Upper lobe of right lung (tissue), 1 donor: ENCODE measurements around the gene TMEM176A. TPM values are rescaled to one million over a fixed set of nuclear protein-coding genes. Genes with fewer than 3 reads are reported as not detected.

Experiments used
- ATAC-seq: fragments of 200-7000 bp; cut with Tn5 transposase; one replicate; pipeline ENCODE4 v1.9.1; 2020; ENCODE audit warnings: mild to moderate bottlenecking, moderate library complexity
- DNase-seq: peaks from one replicate; pipeline ENCODE4 v3.0.0-alpha.2; 2020
- H3K27ac ChIP-seq: fragments of 200-600 bp; one replicate; pipeline ENCODE4 v1.8.0; 2022
- H3K27me3 ChIP-seq: fragments of 200-600 bp; one replicate; pipeline ENCODE4 v1.8.0; 2022; ENCODE audit warnings: mild to moderate bottlenecking
- H3K36me3 ChIP-seq: fragments of 200-600 bp; one replicate; pipeline ENCODE4 v1.8.0; 2022
- H3K4me1 ChIP-seq: fragments of 200-600 bp; one replicate; pipeline ENCODE4 v1.8.0; 2022
- H3K4me3 ChIP-seq: fragments of 200-600 bp; one replicate; pipeline ENCODE4 v1.8.0; 2022; ENCODE audit warnings: mild to moderate bottlenecking
- H3K9me3 ChIP-seq: fragments of 200-600 bp; one replicate; pipeline ENCODE4 v1.8.0; 2022
- intact Hi-C: fragments of 100-400 bp; cut with DNase I; formaldehyde crosslinking; loops from one replicate; pipeline ENCODE4 v1.11.0; 2022
- total RNA-seq: library from RNA; stranded (reverse); fragmentation: NEBNext Ultra II Directional; extraction: Animal tissue kit (Norgen Biotek cat#: 25700); gene quantifications from one replicate; pipeline ENCODE4 v1.2.1, GENCODE V29; 2021
- TF ChIP-seq, protein P1 (sequence below): fragments of 200-600 bp; IDR thresholded peaks from one replicate; pipeline ENCODE4 v1.8.0; 2022; ENCODE audit warnings: antibody characterized with exemption
- donor health status: DM: no; HTN: yes; CAD: no; lungs with severe emphysema.

Gene TMEM176A
- total RNA-seq, 1 donor from 2014 or later = 63.7 TPM

DNA sequence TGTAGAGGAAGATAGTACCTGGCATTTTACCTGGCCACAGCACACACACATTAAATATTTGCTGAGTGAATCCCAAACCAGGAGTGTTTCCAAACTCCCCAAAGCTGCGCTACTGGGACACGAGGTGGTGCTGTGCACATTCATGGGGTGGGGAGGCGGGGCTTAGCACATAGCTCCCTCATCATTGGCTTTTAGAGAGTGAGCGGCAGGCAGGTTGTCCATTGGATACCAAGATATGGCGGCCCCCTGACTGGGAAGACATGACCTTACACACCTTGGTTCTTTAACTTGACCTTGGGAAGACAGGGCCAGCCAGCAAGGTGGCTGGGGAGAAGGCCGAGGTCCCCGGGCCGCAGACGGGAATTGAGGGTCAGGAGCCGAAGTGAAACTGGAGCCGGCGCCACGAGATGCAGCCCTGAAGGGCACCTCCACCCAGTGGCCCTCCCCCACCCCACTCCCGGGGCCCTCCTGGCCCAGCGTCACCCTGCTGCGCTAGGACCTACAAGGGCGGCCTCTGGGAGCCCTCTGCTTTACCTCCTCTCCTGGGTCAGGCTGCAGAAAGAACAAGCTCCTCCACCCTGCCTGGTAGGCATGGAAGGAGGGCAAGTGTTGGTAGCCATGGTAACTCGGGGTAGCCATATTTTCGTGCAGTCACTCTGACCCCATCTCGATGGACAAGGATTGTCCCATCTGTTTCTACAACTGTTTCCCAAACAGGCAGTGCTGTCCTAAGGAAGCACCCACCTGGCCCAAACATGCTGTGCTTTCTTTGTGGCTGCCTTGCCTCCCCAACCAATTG is 24.0 kb downstream of the TMEM176A start:
- TF ChIP-seq, protein P1, sequence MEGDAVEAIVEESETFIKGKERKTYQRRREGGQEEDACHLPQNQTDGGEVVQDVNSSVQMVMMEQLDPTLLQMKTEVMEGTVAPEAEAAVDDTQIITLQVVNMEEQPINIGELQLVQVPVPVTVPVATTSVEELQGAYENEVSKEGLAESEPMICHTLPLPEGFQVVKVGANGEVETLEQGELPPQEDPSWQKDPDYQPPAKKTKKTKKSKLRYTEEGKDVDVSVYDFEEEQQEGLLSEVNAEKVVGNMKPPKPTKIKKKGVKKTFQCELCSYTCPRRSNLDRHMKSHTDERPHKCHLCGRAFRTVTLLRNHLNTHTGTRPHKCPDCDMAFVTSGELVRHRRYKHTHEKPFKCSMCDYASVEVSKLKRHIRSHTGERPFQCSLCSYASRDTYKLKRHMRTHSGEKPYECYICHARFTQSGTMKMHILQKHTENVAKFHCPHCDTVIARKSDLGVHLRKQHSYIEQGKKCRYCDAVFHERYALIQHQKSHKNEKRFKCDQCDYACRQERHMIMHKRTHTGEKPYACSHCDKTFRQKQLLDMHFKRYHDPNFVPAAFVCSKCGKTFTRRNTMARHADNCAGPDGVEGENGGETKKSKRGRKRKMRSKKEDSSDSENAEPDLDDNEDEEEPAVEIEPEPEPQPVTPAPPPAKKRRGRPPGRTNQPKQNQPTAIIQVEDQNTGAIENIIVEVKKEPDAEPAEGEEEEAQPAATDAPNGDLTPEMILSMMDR = no peak
- no peak overlapping the region for H3K27ac ChIP-seq
- no peaks in the 10 kb centered on the region for H3K27me3 ChIP-seq
- H3K4me1 ChIP-seq = no peaks in the 10 kb centered on the region
- no peak for ATAC-seq
- no peaks in the 10 kb centered on the region for H3K36me3 ChIP-seq
- no peaks in the 10 kb centered on the region for H3K9me3 ChIP-seq
- no peak overlapping the region for H3K4me3 ChIP-seq
- intact Hi-C loops = no loop called here
- no peak for DNase-seq

DNA sequence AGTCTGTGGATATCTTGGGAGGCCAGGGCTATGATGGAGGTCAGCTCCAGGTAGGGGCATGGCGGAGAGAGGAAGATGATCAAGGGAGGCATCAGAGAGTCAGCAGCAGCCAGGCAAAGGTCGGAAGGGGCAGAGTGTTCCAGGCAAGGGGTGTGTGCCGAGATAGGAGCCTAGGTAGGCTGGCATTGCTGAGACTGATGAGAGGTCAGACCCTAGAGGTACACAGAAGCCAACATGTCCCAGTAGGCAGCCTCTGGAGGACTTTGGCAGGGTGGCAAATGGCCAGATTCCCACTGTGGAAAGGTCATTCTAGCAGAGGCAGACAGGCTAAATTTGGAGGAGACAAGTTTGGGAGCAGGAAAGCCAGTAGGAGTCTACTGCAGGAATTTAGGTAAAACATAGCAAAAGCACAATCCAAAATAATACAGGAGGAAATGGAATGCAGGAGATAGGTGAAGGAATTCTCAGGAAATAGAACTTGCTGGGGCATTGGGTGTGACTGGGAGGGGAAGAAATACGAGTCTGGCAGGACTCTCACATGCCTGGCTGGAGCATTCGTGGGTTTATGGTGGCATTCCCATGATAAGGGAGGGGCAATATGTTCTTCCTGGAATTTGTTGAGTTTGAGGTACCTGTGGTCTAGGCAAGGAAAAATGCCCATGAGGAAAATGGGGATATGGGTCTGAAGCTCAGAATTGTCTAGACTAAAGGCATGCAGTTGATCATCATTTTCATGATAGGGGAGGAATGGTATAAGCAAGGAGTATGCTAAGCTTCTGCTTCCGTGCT is 25.7 kb downstream of the TMEM176A start:
- DNase-seq = no peak
- TF ChIP-seq, protein P1 = no peak
- H3K4me1 ChIP-seq = no peaks in the 10 kb centered on the region
- intact Hi-C loops = no loop called here
- H3K27ac ChIP-seq = no peak overlapping the region
- H3K27me3 ChIP-seq = no peaks in the 10 kb centered on the region
- no peak for ATAC-seq
- H3K36me3 ChIP-seq = no peaks in the 10 kb centered on the region
- no peak overlapping the region for H3K4me3 ChIP-seq
- no peaks in the 10 kb centered on the region for H3K9me3 ChIP-seq

DNA sequence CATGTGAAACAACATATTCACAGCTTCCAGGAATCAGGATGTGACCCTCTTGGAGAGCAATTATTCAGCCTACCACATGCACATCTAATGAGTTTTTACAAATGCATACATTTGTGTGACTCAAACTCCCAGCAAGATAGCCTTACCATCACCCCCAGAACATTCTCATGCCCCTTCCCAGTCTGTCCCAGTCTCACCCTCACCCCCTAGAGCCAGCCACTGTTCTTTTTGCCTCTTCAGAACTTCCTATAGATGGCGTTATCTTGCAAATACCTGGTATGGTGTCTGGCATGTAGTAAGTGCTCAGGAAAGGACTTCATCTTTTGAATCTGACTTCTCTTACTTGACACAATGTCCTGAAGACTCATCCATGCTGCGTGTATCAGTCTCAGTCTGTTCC is 27.8 kb downstream of the TMEM176A start:
- DNase-seq (no peak), ATAC-seq (no peak)
- H3K4me1 ChIP-seq = no peaks in the 10 kb centered on the region
- no peaks in the 10 kb centered on the region for H3K27me3 ChIP-seq
- intact Hi-C loops = no loop called here
- H3K9me3 ChIP-seq = no peaks in the 10 kb centered on the region
- TF ChIP-seq, protein P1 = no peak
- H3K27ac ChIP-seq = no peak overlapping the region
- no peaks in the 10 kb centered on the region for H3K36me3 ChIP-seq
- no peak overlapping the region for H3K4me3 ChIP-seq

GRCh38 chr7:150829426-150829825 is 28.9 kb downstream of the TMEM176A start:
- no peaks in the 10 kb centered on the region for H3K36me3 ChIP-seq
- ATAC-seq (peak; percentile 26), DNase-seq (no peak)
- TF ChIP-seq, protein P1 = no peak
- intact Hi-C loops = no loop called here
- H3K27ac ChIP-seq = no peak overlapping the region
- H3K4me3 ChIP-seq = no peak overlapping the region
- no peaks in the 10 kb centered on the region for H3K9me3 ChIP-seq
- H3K4me1 ChIP-seq = no peaks in the 10 kb centered on the region
- H3K27me3 ChIP-seq = no peaks in the 10 kb centered on the region

DNA sequence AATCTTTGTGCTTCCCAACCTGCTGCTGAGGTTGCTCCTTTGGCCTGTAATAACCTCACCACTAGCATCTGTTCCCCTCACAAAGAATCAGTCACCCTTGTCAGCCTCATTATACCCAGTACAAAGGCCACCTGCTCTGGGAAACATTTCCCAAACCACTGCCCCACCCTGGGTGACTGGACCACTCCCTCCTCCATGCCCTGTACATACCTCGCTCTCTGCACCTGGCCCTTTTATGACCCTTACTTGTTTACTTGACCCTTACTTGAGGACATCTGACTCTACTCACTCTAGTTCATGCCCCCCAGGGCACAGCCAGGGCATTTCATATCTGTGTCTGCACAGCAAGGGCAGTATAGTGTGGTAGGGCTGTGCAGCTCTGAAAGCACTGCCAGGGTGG is 30.4 kb downstream of the TMEM176A start:
- Histone ChIP-seq H3K4me3 (no peak overlapping the region), H3K27ac (no peak overlapping the region), H3K4me1 (no peaks in the 10 kb centered on the region), H3K36me3 (no peaks in the 10 kb centered on the region), H3K9me3 (no peaks in the 10 kb centered on the region), H3K27me3 (no peaks in the 10 kb centered on the region)
- TF ChIP-seq, protein P1 = no peak
- intact Hi-C loops = no loop called here
- ATAC-seq (no peak), DNase-seq (no peak)
